H9 (cell line): ENCODE measurements around the gene PCCB. TPM values are rescaled to one million over a fixed set of nuclear protein-coding genes. Genes with fewer than 3 reads are reported as not detected.

Experiments
- DNase-seq: peaks from one replicate; pipeline ENCODE4 v3.0.0-alpha.2; 2017
- H2AFZ ChIP-seq: one replicate; pipeline ENCODE4 v1.6.1; 2013; ENCODE audit warnings: mild to moderate bottlenecking, low read length, control low read depth, moderate library complexity
- H2AK5ac ChIP-seq: 2 replicates; pipeline ENCODE4 v1.6.1; 2013; ENCODE audit warnings: low read length, control low read depth, mixed read lengths; ENCODE audit not compliant: insufficient read length
- H2BK120ac ChIP-seq: one replicate; pipeline ENCODE4 v1.6.1; 2013; ENCODE audit warnings: low read depth, mild to moderate bottlenecking, low read length, control low read depth, inconsistent platforms; ENCODE audit not compliant: poor library complexity, severe bottlenecking
- H2BK12ac ChIP-seq: 2 replicates; pipeline ENCODE4 v1.6.1; 2013; ENCODE audit warnings: low read length, control low read depth, mixed read lengths, low read depth; ENCODE audit not compliant: insufficient read length
- H2BK15ac ChIP-seq: 2 replicates; pipeline ENCODE4 v1.6.1; 2013; ENCODE audit warnings: low read depth, low read length, control low read depth
- H2BK20ac ChIP-seq: one replicate; pipeline ENCODE4 v1.6.1; 2013; ENCODE audit warnings: low read depth, mild to moderate bottlenecking, low read length, control low read depth, inconsistent platforms; ENCODE audit not compliant: poor library complexity, severe bottlenecking
- H2BK5ac ChIP-seq: 2 replicates; pipeline ENCODE4 v1.6.1; 2013; ENCODE audit warnings: low read length, control low read depth, mixed read lengths; ENCODE audit not compliant: insufficient read length
- H3K14ac ChIP-seq: 2 replicates; pipeline ENCODE4 v1.6.1; 2013; ENCODE audit warnings: low read length, control low read depth; ENCODE audit not compliant: insufficient read depth
- H3K18ac ChIP-seq: 2 replicates; pipeline ENCODE4 v1.6.1; 2013; ENCODE audit warnings: low read depth, mild to moderate bottlenecking, mixed read lengths, low read length, control low read depth; ENCODE audit not compliant: insufficient read length
- H3K23ac ChIP-seq: 2 replicates; pipeline ENCODE4 v1.6.1; 2013; ENCODE audit warnings: low read length, control low read depth, mixed read lengths, low read depth; ENCODE audit not compliant: insufficient read length
- H3K23me2 ChIP-seq: 2 replicates; pipeline ENCODE4 v1.6.1; 2013; ENCODE audit warnings: low read depth, mild to moderate bottlenecking, mixed read lengths, low read length, control low read depth; ENCODE audit not compliant: insufficient read length, poor library complexity, severe bottlenecking
- H3K27ac ChIP-seq: 2 replicates; pipeline ENCODE4 v1.5.1; 2013; ENCODE audit warnings: low read length, control low read depth, mixed read lengths, low read depth; ENCODE audit not compliant: insufficient read length
- H3K27me3 ChIP-seq: 2 replicates; pipeline ENCODE4 v1.6.1; 2013; ENCODE audit warnings: low read length, control low read depth, inconsistent platforms; ENCODE audit not compliant: insufficient read depth
- H3K4ac ChIP-seq: 2 replicates; pipeline ENCODE4 v1.6.1; 2013; ENCODE audit warnings: low read depth, mild to moderate bottlenecking, control low read depth, inconsistent platforms, low read length, moderate library complexity
- H3K4me1 ChIP-seq: 2 replicates; pipeline ENCODE4 v1.6.1; 2013; ENCODE audit warnings: low read length, control low read depth, inconsistent platforms; ENCODE audit not compliant: insufficient read depth
- H3K4me2 ChIP-seq: 2 replicates; pipeline ENCODE4 v1.6.1; 2013; ENCODE audit warnings: low read length, control low read depth, mixed read lengths; ENCODE audit not compliant: insufficient read length, insufficient read depth
- H3K56ac ChIP-seq: 2 replicates; pipeline ENCODE4 v1.6.1; 2013; ENCODE audit warnings: low read depth, mild to moderate bottlenecking, mixed read lengths, low read length, control low read depth; ENCODE audit not compliant: insufficient read length
- H3K79me1 ChIP-seq: 2 replicates; pipeline ENCODE4 v1.6.1; 2013; ENCODE audit warnings: low read depth, mild to moderate bottlenecking, moderate library complexity, low read length, control low read depth, inconsistent platforms; ENCODE audit not compliant: insufficient read depth, poor library complexity, severe bottlenecking
- H3K79me2 ChIP-seq: 2 replicates; pipeline ENCODE4 v1.6.1; 2013; ENCODE audit warnings: low read length, control low read depth, inconsistent platforms; ENCODE audit not compliant: insufficient read depth
- H3K9ac ChIP-seq: 2 replicates; pipeline ENCODE4 v1.6.1; 2013; ENCODE audit warnings: low read length, control low read depth, mixed read lengths; ENCODE audit not compliant: insufficient read length; ENCODE audit errors: extremely low read depth
- H3K9me3 ChIP-seq: one replicate; pipeline ENCODE4 v1.6.1; 2013; ENCODE audit warnings: low read depth, low read length, inconsistent platforms; ENCODE audit not compliant: control insufficient read depth
- H3T11ph ChIP-seq: one replicate; pipeline ENCODE4 v1.6.1; 2013; ENCODE audit warnings: mild to moderate bottlenecking, low read length, control low read depth, inconsistent platforms
- H4K20me1 ChIP-seq: one replicate; pipeline ENCODE4 v1.6.1; 2013; ENCODE audit not compliant: control insufficient read depth, insufficient read length, insufficient read depth
- H4K5ac ChIP-seq: 2 replicates; pipeline ENCODE4 v1.6.1; 2013; ENCODE audit warnings: low read depth, mild to moderate bottlenecking, mixed read lengths, low read length, control low read depth; ENCODE audit not compliant: insufficient read length
- H4K8ac ChIP-seq: replicated peaks from 2 replicates; pipeline ENCODE4 v1.6.1; 2013; ENCODE audit warnings: low read length, control low read depth, mixed read lengths, low read depth; ENCODE audit not compliant: insufficient read length
- H4K91ac ChIP-seq: 2 replicates; pipeline ENCODE4 v1.6.1; 2013; ENCODE audit warnings: low read depth, mild to moderate bottlenecking, moderate library complexity, mixed read lengths, low read length, control low read depth; ENCODE audit not compliant: insufficient read length
- H3K27ac Mint-ChIP-seq, 3 experiments: 2 replicates in 2 of 3; 3 replicates in 1 of 3; pipeline ENCODE4 v1.8.0; 2020 to 2021; ENCODE audit warnings: mixed read lengths in 3 of 3, mild to moderate bottlenecking in 1 of 3, moderate library complexity in 1 of 3
- H3K27me3 Mint-ChIP-seq: 2 replicates; pipeline ENCODE4 v1.8.0; 2021; ENCODE audit warnings: low read depth, mild to moderate bottlenecking, moderate library complexity, mixed read lengths
- H3K36me3 Mint-ChIP-seq, 3 experiments: 2 replicates in 2 of 3; 3 replicates in 1 of 3; pipeline ENCODE4 v1.8.0; 2020 to 2021; ENCODE audit warnings: low read depth in 3 of 3, mixed read lengths in 3 of 3; ENCODE audit not compliant: insufficient read depth in 1 of 3
- H3K4me1 Mint-ChIP-seq, 2 experiments: 2 replicates each; pipeline ENCODE4 v1.8.0; 2020; ENCODE audit warnings: mixed read lengths in 2 of 2
- H3K4me3 Mint-ChIP-seq, 2 experiments: 2 replicates in 1 of 2; 3 replicates in 1 of 2; pipeline ENCODE4 v1.8.0; 2020 to 2021; ENCODE audit warnings: mild to moderate bottlenecking in 2 of 2, mixed read lengths in 2 of 2, moderate library complexity in 1 of 2
- H3K9me3 Mint-ChIP-seq, 2 experiments: 2 replicates in 1 of 2; 3 replicates in 1 of 2; pipeline ENCODE4 v1.8.0; 2020; ENCODE audit warnings: mild to moderate bottlenecking in 2 of 2, mixed read lengths in 2 of 2, moderate library complexity in 1 of 2
- CTCF ChIP-seq: fragments of 200-600 bp; sonication (generic); conservative IDR thresholded peaks from 3 replicates; pipeline ENCODE4 v1.8.0; 2021; ENCODE audit warnings: antibody characterized with exemption, mild to moderate bottlenecking
- WGBS: extraction: QIAGEN DNeasy Blood & Tissue Kit; methylation state at CpG from one replicate; pipeline ENCODE4 v1.1.7; 2013; ENCODE audit warnings: missing lambda C conversion rate, low lambda C conversion rate, mixed read lengths; ENCODE audit not compliant: insufficient read length; ENCODE audit errors: extremely low coverage; 5-methylcytosine and 5-hydroxymethylcytosine counted together
- total RNA-seq: library from RNA; stranded (reverse); gene quantifications from 2 replicates; pipeline ENCODE4 v1.2.1, GENCODE V29; 2021

PCCB gene
- total RNA-seq, 1 experiment from 2014 or later, result 68.9 TPM

GRCh38 chr3:136262559-136262958 lies 12.4 kb downstream of the PCCB start:
- no peaks in the 10 kb centered on the region for H3K9me3 ChIP-seq
- H3K18ac ChIP-seq, result no peak overlapping the region
- no peaks in the 10 kb centered on the region for H3K4me1 ChIP-seq
- H3K27me3 ChIP-seq, result no peaks in the 10 kb centered on the region
- DNase-seq, result no peak
- H2AK5ac ChIP-seq, result no peak overlapping the region
- no peak overlapping the region for H2AFZ ChIP-seq
- no peaks in the 10 kb centered on the region for H3K79me1 ChIP-seq
- no peak overlapping the region for H4K8ac ChIP-seq
- H3K27ac ChIP-seq, result no peak overlapping the region
- H3K23ac ChIP-seq, result no peak overlapping the region
- no peak overlapping the region for H4K5ac ChIP-seq
- Mint-ChIP-seq H3K9me3 (no peaks in the 10 kb centered on the region), H3K4me1 (no peaks in the 10 kb centered on the region), H3K36me3 (peaks cover 25 to 70% (median 57%) of the 10 kb centered on the region in 3 experiments), H3K4me3 (no peak overlapping the region), H3K27me3 (no peaks in the 10 kb centered on the region), H3K27ac (no peak overlapping the region)
- no CpG with 5 or more reads among the region's 2 CpGs for WGBS
- no peak overlapping the region for H2BK15ac ChIP-seq
- no peak overlapping the region for H3T11ph ChIP-seq
- no peak overlapping the region for H3K9ac ChIP-seq
- H4K91ac ChIP-seq, result no peak overlapping the region
- no peaks in the 10 kb centered on the region; the same call in 1 of the 2 replicates for H3K79me2 ChIP-seq
- peaks cover 2% of the 10 kb centered on the region for H4K20me1 ChIP-seq
- no peak overlapping the region for H2BK20ac ChIP-seq
- H3K56ac ChIP-seq, result no peak overlapping the region
- H2BK120ac ChIP-seq, result no peak overlapping the region
- no peak overlapping the region for H3K4me2 ChIP-seq
- no peak for TF ChIP-seq CTCF
- H3K4ac ChIP-seq, result no peak overlapping the region
- H3K14ac ChIP-seq, result no peak overlapping the region
- H2BK12ac ChIP-seq, result no peak overlapping the region
- H2BK5ac ChIP-seq, result no peak overlapping the region
- H3K23me2 ChIP-seq, result no peaks in the 10 kb centered on the region
